ENCODE results near the gene CLEC14A. TPM values are rescaled to one million over a fixed set of nuclear protein-coding genes. Genes with fewer than 3 reads are reported as not detected.
A peak's percentile ranks its signal among the peaks of the same experiment; 100 is the strongest.

CLEC14A gene
- total RNA-seq, 2 donors from 2014 or later: not detected

- H3K27ac Mint-ChIP-seq: no peak overlapping the region
- peaks cover under 1 to 2% of the 10 kb centered on the region in 2 donors for H3K36me3 Mint-ChIP-seq (ENCODE audit: insufficient read depth in 2 of 2)
- H3K4me3 Mint-ChIP-seq: no peak overlapping the region
- H3K9me3 Mint-ChIP-seq: peaks cover 6 to 8% of the 10 kb centered on the region in 2 donors
- H3K27me3 Mint-ChIP-seq (ENCODE audit: low read depth): peaks cover 24% of the 10 kb centered on the region
- peaks cover 1% of the 10 kb centered on the region for H3K4me1 Mint-ChIP-seq (ENCODE audit: low read depth)
- no peak for DNase-seq
- peak in 1 of 2 donors; percentile 32 for ATAC-seq (replicated peaks in 1 of 2)
Measured at GRCh38 chr14:38261620-38262019, 5.7 kb upstream of the CLEC14A start.

GRCh38 chr14:38257507-38257906, 1.6 kb upstream of the CLEC14A start:
- Mint-ChIP-seq H3K9me3 (peaks cover 0 to 4% of the 10 kb centered on the region in 2 donors), H3K27me3 (ENCODE audit: low read depth) (peaks cover 48% of the 10 kb centered on the region), H3K36me3 (ENCODE audit: insufficient read depth in 2 of 2) (no peaks in the 10 kb centered on the region), H3K4me3 (no peak overlapping the region), H3K27ac (no peak overlapping the region), H3K4me1 (ENCODE audit: low read depth) (peaks cover 9% of the 10 kb centered on the region)
- no peak for ATAC-seq (replicated peaks in 1 of 2)
- DNase-seq: no peak

- Mint-ChIP-seq H3K27ac (no peak overlapping the region), H3K27me3 (ENCODE audit: low read depth) (peaks cover 48% of the 10 kb centered on the region), H3K36me3 (ENCODE audit: insufficient read depth in 2 of 2) (no peaks in the 10 kb centered on the region), H3K4me1 (ENCODE audit: low read depth) (peaks cover 9% of the 10 kb centered on the region), H3K9me3 (peaks cover 0 to 1% of the 10 kb centered on the region in 2 donors), H3K4me3 (peak overlapping the region; percentile 57 to 71)
- DNase-seq (no peak), ATAC-seq (replicated peaks in 1 of 2) (no peak)
Measured at GRCh38 chr14:38256533-38256840, 594 bp upstream of the CLEC14A start.

GRCh38 chr14:38255408-38255672, 553 bp downstream of the CLEC14A start:
- Mint-ChIP-seq H3K4me3 (peak overlapping the region; percentile 55 to 70), H3K27ac (no peak overlapping the region), H3K9me3 (no peaks in the 10 kb centered on the region), H3K4me1 (ENCODE audit: low read depth) (peaks cover 9% of the 10 kb centered on the region), H3K36me3 (ENCODE audit: insufficient read depth in 2 of 2) (no peaks in the 10 kb centered on the region), H3K27me3 (ENCODE audit: low read depth) (peaks cover 47% of the 10 kb centered on the region)
- ATAC-seq (replicated peaks in 1 of 2) (peak; percentile 51 to 62), DNase-seq (peak; percentile 0 to 4)

GRCh38 chr14:38254571-38255407, 1.1 kb downstream of the CLEC14A start:
- H3K27me3 Mint-ChIP-seq (ENCODE audit: low read depth): peaks cover 42% of the 10 kb centered on the region
- DNase-seq: no peak

GRCh38 chr14:38253676-38254075, 2.2 kb downstream of the CLEC14A start:
- no peaks in the 10 kb centered on the region for H3K9me3 Mint-ChIP-seq
- ATAC-seq (replicated peaks in 1 of 2): no peak
- H3K36me3 Mint-ChIP-seq (ENCODE audit: insufficient read depth in 2 of 2): no peaks in the 10 kb centered on the region
- peaks cover 9% of the 10 kb centered on the region for H3K4me1 Mint-ChIP-seq (ENCODE audit: low read depth)
- no peak overlapping the region for H3K27ac Mint-ChIP-seq
- peaks cover 38% of the 10 kb centered on the region for H3K27me3 Mint-ChIP-seq (ENCODE audit: low read depth)
- DNase-seq: no peak
- H3K4me3 Mint-ChIP-seq: no peak overlapping the region

More at GRCh38 chr14:38254571-38255407, 1.1 kb downstream of the CLEC14A start:
- peak overlapping the region; percentile 55 to 70 for H3K4me3 Mint-ChIP-seq
- no peak for ATAC-seq (replicated peaks in 1 of 2)
- no peaks in the 10 kb centered on the region for H3K9me3 Mint-ChIP-seq
- H3K4me1 Mint-ChIP-seq (ENCODE audit: low read depth): peaks cover 9% of the 10 kb centered on the region
- no peak overlapping the region for H3K27ac Mint-ChIP-seq
- H3K36me3 Mint-ChIP-seq (ENCODE audit: insufficient read depth in 2 of 2): no peaks in the 10 kb centered on the region

- H3K4me3 Mint-ChIP-seq: no peak overlapping the region
- H3K27me3 Mint-ChIP-seq (ENCODE audit: low read depth): peaks cover 30% of the 10 kb centered on the region
- H3K4me1 Mint-ChIP-seq (ENCODE audit: low read depth): peaks cover 9% of the 10 kb centered on the region
- H3K27ac Mint-ChIP-seq: no peak overlapping the region
- no peaks in the 10 kb centered on the region for H3K9me3 Mint-ChIP-seq
- H3K36me3 Mint-ChIP-seq (ENCODE audit: insufficient read depth in 2 of 2): no peaks in the 10 kb centered on the region
- no peak for DNase-seq
- ATAC-seq (replicated peaks in 1 of 2): no peak
Measured at GRCh38 chr14:38252066-38252710, 3.7 kb downstream of the CLEC14A start.

- Mint-ChIP-seq H3K27me3 (ENCODE audit: low read depth) (peaks cover 18% of the 10 kb centered on the region), H3K4me3 (no peak overlapping the region), H3K4me1 (ENCODE audit: low read depth) (no peaks in the 10 kb centered on the region), H3K36me3 (ENCODE audit: insufficient read depth in 2 of 2) (no peaks in the 10 kb centered on the region), H3K9me3 (no peaks in the 10 kb centered on the region), H3K27ac (no peak overlapping the region)
- DNase-seq (no peak), ATAC-seq (replicated peaks in 1 of 2) (no peak)
Measured at GRCh38 chr14:38250331-38250730, 5.6 kb downstream of the CLEC14A start.

- peaks cover 5% of the 10 kb centered on the region for H3K27me3 Mint-ChIP-seq (ENCODE audit: low read depth)
- H3K4me1 Mint-ChIP-seq (ENCODE audit: low read depth): no peaks in the 10 kb centered on the region
- ATAC-seq (replicated peaks in 1 of 2) (no peak), DNase-seq (no peak)
- H3K36me3 Mint-ChIP-seq (ENCODE audit: insufficient read depth in 2 of 2): no peaks in the 10 kb centered on the region
- no peak overlapping the region for H3K27ac Mint-ChIP-seq
- no peak overlapping the region for H3K4me3 Mint-ChIP-seq
- H3K9me3 Mint-ChIP-seq: no peaks in the 10 kb centered on the region
Measured at GRCh38 chr14:38248321-38249028, 7.4 kb downstream of the CLEC14A start.

GRCh38 chr14:38243696-38244240, 12.1 kb downstream of the CLEC14A start:
- Mint-ChIP-seq H3K27me3 (ENCODE audit: low read depth) (peaks cover 11% of the 10 kb centered on the region), H3K9me3 (no peaks in the 10 kb centered on the region), H3K27ac (no peak overlapping the region), H3K4me1 (ENCODE audit: low read depth) (no peaks in the 10 kb centered on the region), H3K36me3 (ENCODE audit: insufficient read depth in 2 of 2) (no peaks in the 10 kb centered on the region), H3K4me3 (no peak overlapping the region)
- DNase-seq (no peak), ATAC-seq (replicated peaks in 1 of 2) (no peak)

GRCh38 chr14:38238878-38239277, 17.0 kb downstream of the CLEC14A start:
- H3K27ac Mint-ChIP-seq: no peak overlapping the region
- ATAC-seq (replicated peaks in 1 of 2) (no peak), DNase-seq (no peak)
- H3K36me3 Mint-ChIP-seq (ENCODE audit: insufficient read depth in 2 of 2): no peaks in the 10 kb centered on the region
- H3K27me3 Mint-ChIP-seq (ENCODE audit: low read depth): peaks cover 11% of the 10 kb centered on the region
- no peaks in the 10 kb centered on the region for H3K9me3 Mint-ChIP-seq
- no peaks in the 10 kb centered on the region for H3K4me1 Mint-ChIP-seq (ENCODE audit: low read depth)
- no peak overlapping the region for H3K4me3 Mint-ChIP-seq

GRCh38 chr14:38238332-38238731, 17.6 kb downstream of the CLEC14A start:
- peaks cover 11% of the 10 kb centered on the region for H3K27me3 Mint-ChIP-seq (ENCODE audit: low read depth)
- no peak for DNase-seq
- H3K9me3 Mint-ChIP-seq: no peaks in the 10 kb centered on the region
- no peak for ATAC-seq (replicated peaks in 1 of 2)
- H3K4me1 Mint-ChIP-seq (ENCODE audit: low read depth): no peaks in the 10 kb centered on the region
- H3K27ac Mint-ChIP-seq: no peak overlapping the region
- no peaks in the 10 kb centered on the region for H3K36me3 Mint-ChIP-seq (ENCODE audit: insufficient read depth in 2 of 2)
- H3K4me3 Mint-ChIP-seq: no peak overlapping the region

- Mint-ChIP-seq H3K36me3 (ENCODE audit: insufficient read depth in 2 of 2) (no peaks in the 10 kb centered on the region), H3K4me1 (ENCODE audit: low read depth) (no peaks in the 10 kb centered on the region), H3K27me3 (ENCODE audit: low read depth) (peaks cover 9% of the 10 kb centered on the region), H3K9me3 (no peaks in the 10 kb centered on the region), H3K27ac (no peak overlapping the region), H3K4me3 (no peak overlapping the region)
- ATAC-seq (replicated peaks in 1 of 2) (no peak), DNase-seq (no peak)
Measured at GRCh38 chr14:38233218-38233617, 22.7 kb downstream of the CLEC14A start.
